Adrenal gland (tissue), 5 donors: ENCODE data around the gene DTX2.
"Not testable (repeated sequence)": the region's sequence is repeated elsewhere in the genome, so short reads cannot be mapped to it uniquely, and the experiment has no call there.

Experiments
- POLR2A ChIP-seq, 2 donors: fragments of 450-650 bp; IDR thresholded peaks; one replicate each; pipeline ENCODE4 v1.6.1; 2017; ENCODE audit warnings: antibody characterized with exemption in 2 of 2, mild to moderate bottlenecking in 2 of 2, moderate library complexity in 1 of 2
- TF ChIP-seq, protein P1 (sequence below), 6 experiments: fragments of 450-650 bp in 4 of 6; fragments of 200-600 bp in 2 of 6; sonication (generic) in 1 of 6; IDR thresholded peaks; 1 replicate in 5 of 6; 2 replicates in 1 of 6; pipeline versions ENCODE4 v1.5.1 to v1.8.0; 2016 to 2021; ENCODE audit warnings: antibody characterized with exemption in 6 of 6, mild to moderate bottlenecking in 2 of 6, moderate library complexity in 1 of 6
- donor health status: DM: no; HTN: no; CAD: no.

DNA sequence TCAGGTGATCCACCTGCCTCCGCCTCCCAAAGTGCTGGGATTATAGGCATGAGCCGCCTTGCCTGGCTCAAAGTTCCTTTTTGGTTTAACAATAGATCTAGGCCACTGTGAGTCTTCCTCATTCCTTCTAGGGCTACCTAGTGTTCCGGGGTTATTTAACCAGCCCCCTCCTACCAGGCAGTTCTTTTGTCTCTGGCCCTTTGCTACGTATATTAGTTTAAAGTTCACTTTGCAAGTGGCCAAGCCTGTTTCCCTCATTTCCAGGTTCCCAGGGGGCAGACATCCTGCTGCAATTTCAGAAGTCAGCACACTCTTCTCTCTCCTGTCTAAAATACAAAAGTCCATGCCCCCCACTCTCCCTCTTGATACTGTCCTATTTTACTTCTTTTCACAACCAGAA lies 3.0 kb upstream of the DTX2 start:
- TF ChIP-seq, protein P1, sequence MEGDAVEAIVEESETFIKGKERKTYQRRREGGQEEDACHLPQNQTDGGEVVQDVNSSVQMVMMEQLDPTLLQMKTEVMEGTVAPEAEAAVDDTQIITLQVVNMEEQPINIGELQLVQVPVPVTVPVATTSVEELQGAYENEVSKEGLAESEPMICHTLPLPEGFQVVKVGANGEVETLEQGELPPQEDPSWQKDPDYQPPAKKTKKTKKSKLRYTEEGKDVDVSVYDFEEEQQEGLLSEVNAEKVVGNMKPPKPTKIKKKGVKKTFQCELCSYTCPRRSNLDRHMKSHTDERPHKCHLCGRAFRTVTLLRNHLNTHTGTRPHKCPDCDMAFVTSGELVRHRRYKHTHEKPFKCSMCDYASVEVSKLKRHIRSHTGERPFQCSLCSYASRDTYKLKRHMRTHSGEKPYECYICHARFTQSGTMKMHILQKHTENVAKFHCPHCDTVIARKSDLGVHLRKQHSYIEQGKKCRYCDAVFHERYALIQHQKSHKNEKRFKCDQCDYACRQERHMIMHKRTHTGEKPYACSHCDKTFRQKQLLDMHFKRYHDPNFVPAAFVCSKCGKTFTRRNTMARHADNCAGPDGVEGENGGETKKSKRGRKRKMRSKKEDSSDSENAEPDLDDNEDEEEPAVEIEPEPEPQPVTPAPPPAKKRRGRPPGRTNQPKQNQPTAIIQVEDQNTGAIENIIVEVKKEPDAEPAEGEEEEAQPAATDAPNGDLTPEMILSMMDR (IDR thresholded peaks at IDR 0.05) = not testable (repeated sequence)
- not testable (repeated sequence) for TF ChIP-seq POLR2A (IDR thresholded peaks at IDR 0.05)
